Measurements from ENCODE around the gene AASS.

Gene AASS

GRCh38 chr7:122056977-122057376, 87.1 kb downstream of the AASS start:
- Mint-ChIP-seq H3K27me3 (ENCODE audit: low read depth) (no peaks in the 10 kb centered on the region), H3K36me3 (ENCODE audit: low read depth) (no peaks in the 10 kb centered on the region), H3K4me3 (no peak overlapping the region), H3K27ac (no peak overlapping the region), H3K4me1 (no peaks in the 10 kb centered on the region), H3K9me3 (no peaks in the 10 kb centered on the region)
- no peak for TF ChIP-seq CTCF (IDR thresholded peaks at IDR 0.05; ENCODE audit: unreplicated experiment in 3 of 3)

GRCh38 chr7:122055073-122055472, 89.0 kb downstream of the AASS start:
- Mint-ChIP-seq H3K27me3 (ENCODE audit: low read depth) (no peaks in the 10 kb centered on the region), H3K36me3 (ENCODE audit: low read depth) (no peaks in the 10 kb centered on the region), H3K4me3 (no peak overlapping the region), H3K27ac (no peak overlapping the region), H3K4me1 (no peaks in the 10 kb centered on the region), H3K9me3 (no peaks in the 10 kb centered on the region)
- TF ChIP-seq CTCF (IDR thresholded peaks at IDR 0.05; ENCODE audit: unreplicated experiment in 3 of 3), result no peak

GRCh38 chr7:122054393-122054792, 89.7 kb downstream of the AASS start:
- Mint-ChIP-seq H3K4me3 (no peak overlapping the region), H3K36me3 (ENCODE audit: low read depth) (no peaks in the 10 kb centered on the region), H3K27ac (no peak overlapping the region), H3K4me1 (no peaks in the 10 kb centered on the region), H3K27me3 (ENCODE audit: low read depth) (no peaks in the 10 kb centered on the region), H3K9me3 (no peaks in the 10 kb centered on the region)
- no peak for TF ChIP-seq CTCF (IDR thresholded peaks at IDR 0.05; ENCODE audit: unreplicated experiment in 3 of 3)

- Mint-ChIP-seq H3K9me3 (no peaks in the 10 kb centered on the region), H3K4me1 (no peaks in the 10 kb centered on the region), H3K27ac (no peak overlapping the region), H3K36me3 (ENCODE audit: low read depth) (no peaks in the 10 kb centered on the region), H3K4me3 (no peak overlapping the region), H3K27me3 (ENCODE audit: low read depth) (no peaks in the 10 kb centered on the region)
- no peak for TF ChIP-seq CTCF (IDR thresholded peaks at IDR 0.05; ENCODE audit: unreplicated experiment in 3 of 3)
These were observed 97.6 kb downstream of the AASS start for GRCh38 chr7:122046402-122046801.

- TF ChIP-seq CTCF (IDR thresholded peaks at IDR 0.05; ENCODE audit: unreplicated experiment in 3 of 3), result no peak
- Mint-ChIP-seq H3K4me3 (no peak overlapping the region), H3K36me3 (ENCODE audit: low read depth) (no peaks in the 10 kb centered on the region), H3K27me3 (ENCODE audit: low read depth) (no peaks in the 10 kb centered on the region), H3K9me3 (no peaks in the 10 kb centered on the region), H3K27ac (no peak overlapping the region), H3K4me1 (peaks cover 13% of the 10 kb centered on the region)
These were observed 103.9 kb downstream of the AASS start for GRCh38 chr7:122040147-122040546.

GRCh38 chr7:122038904-122039303, 105.1 kb downstream of the AASS start:
- Mint-ChIP-seq H3K36me3 (ENCODE audit: low read depth) (no peaks in the 10 kb centered on the region), H3K4me1 (peaks cover 13% of the 10 kb centered on the region), H3K9me3 (no peaks in the 10 kb centered on the region), H3K27me3 (ENCODE audit: low read depth) (no peaks in the 10 kb centered on the region), H3K27ac (peak overlapping the region in 1 of 3 experiments; percentile 19), H3K4me3 (no peak overlapping the region)
- no peak for TF ChIP-seq CTCF (IDR thresholded peaks at IDR 0.05; ENCODE audit: unreplicated experiment in 3 of 3)
